PC-3 (cell line): Measurements from ENCODE around the gene CBS. TPM values are rescaled to one million over a fixed set of nuclear protein-coding genes. Genes with fewer than 3 reads are reported as not detected.
"Not testable (repeated sequence)": the region's sequence is repeated elsewhere in the genome, so short reads cannot be mapped to it uniquely, and the experiment has no call there.

Source experiments
- ATAC-seq: fragments of 200-7000 bp; cut with Tn5 transposase; 2 replicates; pipeline ENCODE4 v1.9.1; 2020; ENCODE audit warnings: mild to moderate bottlenecking, moderate library complexity
- BruUV-seq: library from RNA; stranded (reverse); fragments of 400-500 nt; replicated peaks from 2 replicates; lab custom pipeline; 2021; lab: Mats Ljungman, UMichigan
- CTCF ChIA-PET: fragments of 300-600 bp; sonication (Branson Sonifier 250); formaldehyde crosslinking; loops from one replicate; lab custom pipeline; 2022; ENCODE audit warnings: antibody characterized with exemption; lab: Charles Lee
- POLR2A ChIA-PET: fragments of 300-600 bp; sonication (Branson Sonifier 250); formaldehyde crosslinking; loops from one replicate; lab custom pipeline; 2022; ENCODE audit warnings: antibody characterized with exemption; ENCODE audit not compliant: unreplicated experiment; lab: Charles Lee
- DNase-seq: peaks from one replicate; pipeline ENCODE4 v3.0.0-alpha.2; 2015
- H2AFZ ChIP-seq: fragments of 300-600 bp; sonication (generic); 2 replicates; pipeline ENCODE4 v1.6.0; 2016; ENCODE audit warnings: antibody characterized with exemption, low read length
- H3F3A ChIP-seq: fragments of 300-600 bp; sonication (generic); one replicate; pipeline ENCODE4 v1.6.0; 2017; ENCODE audit warnings: antibody characterized with exemption, low read length, control low read depth, mild to moderate bottlenecking; ENCODE audit not compliant: unreplicated experiment
- H3K27ac ChIP-seq: fragments of 300-600 bp; sonication (generic); 2 replicates; pipeline ENCODE4 v1.5.1; 2016; ENCODE audit warnings: mild to moderate bottlenecking, low read length
- H3K27me3 ChIP-seq: fragments of 300-600 bp; sonication (generic); 2 replicates; pipeline ENCODE4 v1.6.1; 2016; ENCODE audit warnings: low read length, mixed read lengths
- H3K36me3 ChIP-seq: fragments of 300-600 bp; sonication (generic); 2 replicates; pipeline ENCODE4 v1.6.1; 2016; ENCODE audit warnings: low read depth, mixed run types, low read length, mixed read lengths
- H3K4me1 ChIP-seq: fragments of 300-600 bp; sonication (generic); 2 replicates; pipeline ENCODE4 v1.5.1; 2016; ENCODE audit warnings: low read length; ENCODE audit not compliant: insufficient read depth
- H3K4me2 ChIP-seq: fragments of 300-600 bp; sonication (generic); 2 replicates; pipeline ENCODE4 v1.6.0; 2016; ENCODE audit warnings: low read length
- H3K4me3 ChIP-seq: fragments of 300-600 bp; sonication (generic); 2 replicates; pipeline ENCODE4 v1.5.1; 2016; ENCODE audit warnings: mild to moderate bottlenecking, low read length, mixed read lengths
- H3K79me2 ChIP-seq: fragments of 300-600 bp; sonication (generic); 2 replicates; pipeline ENCODE4 v1.6.1; 2017; ENCODE audit warnings: low read length, mixed read lengths
- H3K9ac ChIP-seq: fragments of 300-600 bp; sonication (generic); 2 replicates; pipeline ENCODE4 v1.6.0; 2016; ENCODE audit warnings: mild to moderate bottlenecking, low read length
- H3K9me2 ChIP-seq: fragments of 300-600 bp; sonication (generic); replicated peaks from 2 replicates; pipeline ENCODE4 v1.6.1; 2016; ENCODE audit warnings: mixed run types, low read length, mixed read lengths
- H3K9me3 ChIP-seq: fragments of 300-600 bp; sonication (generic); 2 replicates; pipeline ENCODE4 v1.6.1; 2016; ENCODE audit warnings: low read length, mixed read lengths
- H4K20me1 ChIP-seq: fragments of 300-600 bp; sonication (generic); 2 replicates; pipeline ENCODE4 v1.6.1; 2016; ENCODE audit warnings: low read length, mixed read lengths
- intact Hi-C: fragments of 100-400 bp; cut with micrococcal nuclease; formaldehyde crosslinking; loops from 2 replicates; pipeline ENCODE4 v1.9.0; 2023
- total RNA-seq: library from RNA; depleted of rRNA; stranded (reverse); fragments of >200 nt; gene quantifications from 2 replicates; pipeline ENCODE4 v1.2.3, GENCODE V29; 2014

The CBS gene
- total RNA-seq, 1 experiment from 2014 or later, result 8.9 TPM

- H3K4me1 ChIP-seq, H3K4me3 ChIP-seq, H3K9me2 ChIP-seq, H2AFZ ChIP-seq, H3K79me2 ChIP-seq, intact Hi-C loops, H3K4me2 ChIP-seq, ATAC-seq, H3K9me3 ChIP-seq, H3K27me3 ChIP-seq, H3K36me3 ChIP-seq, H3K9ac ChIP-seq, POLR2A ChIA-PET, DNase-seq, BruUV-seq, CTCF ChIA-PET, H3F3A ChIP-seq, H4K20me1 ChIP-seq, H3K27ac ChIP-seq: not testable (repeated sequence)
Measured at GRCh38 chr21:43090947-43091346, 15.3 kb upstream of the CBS start.

- TSS peak; percentile 36 for BruUV-seq
Measured at GRCh38 chr21:43089463-43089862, 13.8 kb upstream of the CBS start.

DNA sequence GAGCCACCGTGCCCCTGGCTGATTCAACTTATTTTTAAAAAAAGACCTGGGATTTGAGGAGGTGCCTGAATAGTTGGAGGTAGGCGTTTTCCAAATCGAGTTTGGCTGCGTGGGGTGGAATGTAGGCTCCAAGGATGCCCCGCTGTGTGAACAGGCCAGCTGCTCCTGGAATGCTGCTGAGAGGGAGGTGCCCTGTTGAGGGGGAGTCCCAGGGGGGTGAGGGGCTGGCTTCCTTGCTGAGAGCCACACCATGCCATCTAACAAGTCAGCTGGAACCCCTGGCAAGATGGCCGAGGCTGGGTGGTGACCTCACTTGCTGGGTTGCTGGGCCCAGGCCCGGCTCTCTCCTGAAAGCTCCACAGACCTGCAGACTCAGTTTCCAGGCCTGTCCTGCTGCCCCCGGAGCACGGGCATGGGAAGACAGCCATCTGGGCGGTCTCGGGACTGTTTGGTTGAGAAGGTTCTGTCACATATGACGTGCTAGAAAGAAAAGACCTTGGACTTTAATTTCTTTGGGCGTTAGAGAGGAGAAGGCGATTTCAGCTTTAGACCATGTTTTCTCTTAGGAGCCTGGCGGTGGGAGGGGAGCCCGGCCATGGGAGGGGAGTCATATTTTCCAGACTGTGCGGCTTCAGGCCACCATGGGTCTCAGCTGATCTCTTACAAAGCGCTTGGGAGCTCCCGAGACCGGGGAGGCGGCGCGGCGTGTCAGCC lies 7.1 kb upstream of the CBS start:
- H3K9me2 ChIP-seq, CTCF ChIA-PET, ATAC-seq, H2AFZ ChIP-seq, DNase-seq, H3K4me3 ChIP-seq, H3K27ac ChIP-seq, POLR2A ChIA-PET, H3K4me2 ChIP-seq, intact Hi-C loops, H3K27me3 ChIP-seq, H3K79me2 ChIP-seq, H3F3A ChIP-seq, H4K20me1 ChIP-seq, H3K4me1 ChIP-seq, H3K36me3 ChIP-seq, BruUV-seq, H3K9me3 ChIP-seq, H3K9ac ChIP-seq: not testable (repeated sequence)

More at GRCh38 chr21:43089463-43089862, 13.8 kb upstream of the CBS start:
- intact Hi-C loops, H3F3A ChIP-seq, DNase-seq, CTCF ChIA-PET, H3K4me2 ChIP-seq, H3K9ac ChIP-seq, H3K4me3 ChIP-seq, H4K20me1 ChIP-seq, H2AFZ ChIP-seq, H3K27me3 ChIP-seq, H3K79me2 ChIP-seq, H3K9me3 ChIP-seq, POLR2A ChIA-PET, H3K4me1 ChIP-seq, H3K9me2 ChIP-seq, H3K36me3 ChIP-seq, H3K27ac ChIP-seq: not testable (repeated sequence)
- ATAC-seq, result peak; percentile 20; the same call in 1 of the 2 replicates

DNA sequence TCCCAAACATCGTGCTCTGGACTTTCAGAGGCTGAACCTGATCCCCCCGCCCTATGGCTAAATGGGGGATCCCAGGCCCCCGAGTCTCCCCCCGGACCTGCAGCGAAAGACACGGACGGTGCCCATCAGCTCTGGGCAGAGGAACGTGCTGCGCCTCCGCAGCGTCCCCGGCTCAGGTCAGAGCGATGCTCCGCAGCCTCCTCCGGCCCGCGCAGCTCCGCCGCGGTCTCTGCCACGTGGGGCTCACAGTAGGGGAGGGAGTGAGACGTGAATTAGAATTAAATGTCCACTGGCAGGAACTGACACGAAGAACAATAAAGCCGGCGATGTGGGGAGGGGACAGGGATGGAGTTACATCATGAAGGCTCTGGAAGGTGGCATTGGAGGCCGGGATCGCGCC lies 1.0 kb upstream of the CBS start:
- not testable (repeated sequence) for H3K4me2 ChIP-seq

DNA sequence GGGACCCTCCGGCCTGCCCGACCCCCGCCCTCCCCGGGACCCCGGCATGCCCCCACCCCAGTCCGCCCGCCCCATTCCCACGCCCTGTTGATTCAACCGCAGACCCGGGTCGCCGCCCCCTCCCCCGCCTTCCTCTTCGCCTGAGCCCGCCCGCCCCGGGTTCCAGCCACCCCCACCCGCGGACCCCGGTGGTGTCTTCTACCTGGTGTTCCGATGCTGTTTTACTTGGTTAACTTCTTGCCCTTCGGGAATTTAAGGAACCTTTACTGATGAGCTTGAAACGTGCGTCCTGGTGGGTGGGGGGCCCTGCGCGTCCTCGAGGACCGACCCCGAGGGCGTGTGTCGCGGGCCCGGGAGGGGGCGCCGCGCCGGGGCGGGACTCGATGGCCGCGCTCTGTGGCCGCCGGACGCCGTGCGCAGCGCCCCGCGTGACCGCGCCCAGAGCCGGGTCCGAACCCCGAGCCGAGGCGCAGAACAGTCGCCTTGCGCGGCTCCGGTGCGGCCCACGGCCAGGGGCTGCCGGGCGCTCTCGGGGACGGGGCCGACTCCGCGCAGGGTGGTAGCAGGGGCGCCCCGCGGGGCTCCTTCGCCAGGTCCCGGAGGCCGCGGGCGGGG lies 495 bp upstream of the CBS start:
- H3K36me3 ChIP-seq, H3K9ac ChIP-seq, H3K79me2 ChIP-seq, BruUV-seq, H3K4me3 ChIP-seq, H3K9me2 ChIP-seq, CTCF ChIA-PET, H3K9me3 ChIP-seq, H3K27me3 ChIP-seq, DNase-seq, intact Hi-C loops, H3F3A ChIP-seq, H3K27ac ChIP-seq, POLR2A ChIA-PET, H4K20me1 ChIP-seq, H3K4me1 ChIP-seq, H2AFZ ChIP-seq, H3K4me2 ChIP-seq: not testable (repeated sequence)
- 0 out of 2 replicates have a peak, but pooled peaks have one; percentile 11 for ATAC-seq

More for the DNA sequence above, 1.0 kb upstream of the CBS start:
- CTCF ChIA-PET, H3K4me3 ChIP-seq, H4K20me1 ChIP-seq, H3K79me2 ChIP-seq, BruUV-seq, ATAC-seq, H3K9me3 ChIP-seq, DNase-seq, H3K27me3 ChIP-seq, H3K36me3 ChIP-seq, intact Hi-C loops, POLR2A ChIA-PET, H2AFZ ChIP-seq, H3K9ac ChIP-seq, H3F3A ChIP-seq, H3K27ac ChIP-seq, H3K9me2 ChIP-seq, H3K4me1 ChIP-seq: not testable (repeated sequence)

DNA sequence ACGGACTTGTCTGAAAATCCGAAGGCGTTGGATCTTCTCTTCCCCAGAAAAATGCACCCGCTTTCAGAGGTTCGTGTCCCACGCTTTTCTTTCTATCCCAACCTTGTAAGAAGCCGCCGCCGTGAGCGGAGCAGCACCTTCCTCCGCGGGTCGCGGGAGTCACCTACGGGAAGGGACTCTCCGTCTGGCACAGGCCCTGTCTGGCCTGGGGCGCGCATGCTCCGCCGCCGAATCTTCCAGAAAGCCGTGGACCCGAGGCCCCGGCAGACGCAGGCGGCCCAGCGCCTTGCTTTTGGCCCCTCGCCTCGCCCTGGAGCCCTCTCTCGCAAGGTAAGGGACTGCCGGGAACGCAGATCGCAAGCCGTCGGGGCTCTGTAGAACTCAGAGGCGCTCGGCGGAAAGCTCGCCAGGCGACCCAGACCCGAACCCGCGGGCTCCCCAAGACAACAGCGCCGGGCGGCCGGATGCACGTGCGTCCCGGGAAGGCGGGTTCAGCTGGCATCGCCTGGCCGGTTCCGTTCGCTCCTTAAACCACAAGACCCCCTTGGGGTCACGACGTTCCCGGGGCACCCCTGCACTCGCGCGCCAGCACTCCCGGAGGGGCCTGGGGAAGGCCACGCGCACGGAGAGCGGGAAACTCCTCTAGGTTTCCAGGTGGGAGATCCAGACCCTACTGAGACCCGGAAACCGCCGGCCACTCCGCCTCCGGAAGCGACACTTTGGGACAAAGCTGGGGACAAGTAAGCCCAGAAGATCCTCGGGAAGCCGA lies 1.1 kb downstream of the CBS start:
- H3K79me2 ChIP-seq, H3K4me1 ChIP-seq, H3K27me3 ChIP-seq, DNase-seq, ATAC-seq, POLR2A ChIA-PET, intact Hi-C loops, H3K27ac ChIP-seq, H3K36me3 ChIP-seq, H3K4me3 ChIP-seq, CTCF ChIA-PET, H4K20me1 ChIP-seq, H3K4me2 ChIP-seq, H3F3A ChIP-seq, H3K9ac ChIP-seq, H3K9me2 ChIP-seq, H2AFZ ChIP-seq, H3K9me3 ChIP-seq: not testable (repeated sequence)
- TSS peak; percentile 51 for BruUV-seq
